Measurements from ENCODE around the gene ADORA2A.

ADORA2A gene

DNA sequence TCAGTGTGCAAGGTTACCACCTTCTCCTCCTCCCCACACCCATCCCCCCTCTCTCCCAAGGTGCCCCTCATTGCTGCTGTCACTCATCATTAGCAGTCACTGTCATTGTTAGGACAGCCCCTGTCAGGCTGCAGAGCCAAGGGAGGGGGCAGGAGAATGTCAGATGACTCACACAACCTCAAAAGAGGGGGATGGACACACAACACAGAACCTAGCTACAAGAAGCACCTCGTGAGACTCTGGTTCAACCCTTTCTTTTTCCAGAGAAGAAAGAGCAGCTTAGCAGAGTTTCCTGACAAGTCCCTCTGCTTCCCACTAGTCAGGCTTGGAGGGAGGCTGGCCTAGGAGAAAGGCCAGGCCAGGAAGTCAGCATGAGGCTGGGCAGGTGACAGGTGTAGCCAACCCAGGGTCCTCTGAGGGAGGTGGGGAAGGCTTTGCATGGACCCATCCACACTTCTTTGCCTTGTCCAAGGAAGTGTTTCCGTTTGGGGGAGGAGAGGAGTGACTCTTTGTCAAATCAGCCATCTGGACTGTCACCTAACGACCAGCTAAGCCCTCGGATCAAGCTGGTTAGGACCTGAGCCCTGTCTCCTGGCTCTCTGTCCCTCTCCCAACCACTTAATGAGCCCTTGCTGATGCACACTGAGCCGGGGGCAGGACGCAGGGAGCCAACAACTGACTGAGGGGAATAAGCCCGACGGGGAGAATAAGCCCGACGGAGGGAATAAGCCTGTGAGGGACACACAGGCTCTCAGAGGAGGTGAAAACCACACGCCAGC is 18.3 kb downstream of the ADORA2A start:
- Histone ChIP-seq H3K27me3 (ENCODE audit: insufficient read depth, poor library complexity, severe bottlenecking) (no peaks in the 10 kb centered on the region), H3K27ac (replicated peaks) (no peak overlapping the region), H3K4me3 (replicated peaks; ENCODE audit: insufficient read depth, low read length) (no peak overlapping the region)
- TF ChIP-seq GABPA (IDR thresholded peaks at IDR 0.05; ENCODE audit: low read depth) (no peak), SPI1 (IDR thresholded peaks at IDR 0.05; ENCODE audit: borderline replicate concordance, low read depth) (no peak), POLR2AphosphoS5 (IDR thresholded peaks at IDR 0.05; ENCODE audit: low read depth) (no peak)
- TF ChIP-seq, protein P1, sequence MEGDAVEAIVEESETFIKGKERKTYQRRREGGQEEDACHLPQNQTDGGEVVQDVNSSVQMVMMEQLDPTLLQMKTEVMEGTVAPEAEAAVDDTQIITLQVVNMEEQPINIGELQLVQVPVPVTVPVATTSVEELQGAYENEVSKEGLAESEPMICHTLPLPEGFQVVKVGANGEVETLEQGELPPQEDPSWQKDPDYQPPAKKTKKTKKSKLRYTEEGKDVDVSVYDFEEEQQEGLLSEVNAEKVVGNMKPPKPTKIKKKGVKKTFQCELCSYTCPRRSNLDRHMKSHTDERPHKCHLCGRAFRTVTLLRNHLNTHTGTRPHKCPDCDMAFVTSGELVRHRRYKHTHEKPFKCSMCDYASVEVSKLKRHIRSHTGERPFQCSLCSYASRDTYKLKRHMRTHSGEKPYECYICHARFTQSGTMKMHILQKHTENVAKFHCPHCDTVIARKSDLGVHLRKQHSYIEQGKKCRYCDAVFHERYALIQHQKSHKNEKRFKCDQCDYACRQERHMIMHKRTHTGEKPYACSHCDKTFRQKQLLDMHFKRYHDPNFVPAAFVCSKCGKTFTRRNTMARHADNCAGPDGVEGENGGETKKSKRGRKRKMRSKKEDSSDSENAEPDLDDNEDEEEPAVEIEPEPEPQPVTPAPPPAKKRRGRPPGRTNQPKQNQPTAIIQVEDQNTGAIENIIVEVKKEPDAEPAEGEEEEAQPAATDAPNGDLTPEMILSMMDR (IDR thresholded peaks at IDR 0.05; ENCODE audit: insufficient read depth, low read length) = no peak
- TF ChIP-seq, protein P2, sequence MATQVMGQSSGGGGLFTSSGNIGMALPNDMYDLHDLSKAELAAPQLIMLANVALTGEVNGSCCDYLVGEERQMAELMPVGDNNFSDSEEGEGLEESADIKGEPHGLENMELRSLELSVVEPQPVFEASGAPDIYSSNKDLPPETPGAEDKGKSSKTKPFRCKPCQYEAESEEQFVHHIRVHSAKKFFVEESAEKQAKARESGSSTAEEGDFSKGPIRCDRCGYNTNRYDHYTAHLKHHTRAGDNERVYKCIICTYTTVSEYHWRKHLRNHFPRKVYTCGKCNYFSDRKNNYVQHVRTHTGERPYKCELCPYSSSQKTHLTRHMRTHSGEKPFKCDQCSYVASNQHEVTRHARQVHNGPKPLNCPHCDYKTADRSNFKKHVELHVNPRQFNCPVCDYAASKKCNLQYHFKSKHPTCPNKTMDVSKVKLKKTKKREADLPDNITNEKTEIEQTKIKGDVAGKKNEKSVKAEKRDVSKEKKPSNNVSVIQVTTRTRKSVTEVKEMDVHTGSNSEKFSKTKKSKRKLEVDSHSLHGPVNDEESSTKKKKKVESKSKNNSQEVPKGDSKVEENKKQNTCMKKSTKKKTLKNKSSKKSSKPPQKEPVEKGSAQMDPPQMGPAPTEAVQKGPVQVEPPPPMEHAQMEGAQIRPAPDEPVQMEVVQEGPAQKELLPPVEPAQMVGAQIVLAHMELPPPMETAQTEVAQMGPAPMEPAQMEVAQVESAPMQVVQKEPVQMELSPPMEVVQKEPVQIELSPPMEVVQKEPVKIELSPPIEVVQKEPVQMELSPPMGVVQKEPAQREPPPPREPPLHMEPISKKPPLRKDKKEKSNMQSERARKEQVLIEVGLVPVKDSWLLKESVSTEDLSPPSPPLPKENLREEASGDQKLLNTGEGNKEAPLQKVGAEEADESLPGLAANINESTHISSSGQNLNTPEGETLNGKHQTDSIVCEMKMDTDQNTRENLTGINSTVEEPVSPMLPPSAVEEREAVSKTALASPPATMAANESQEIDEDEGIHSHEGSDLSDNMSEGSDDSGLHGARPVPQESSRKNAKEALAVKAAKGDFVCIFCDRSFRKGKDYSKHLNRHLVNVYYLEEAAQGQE (IDR thresholded peaks at IDR 0.05; ENCODE audit: insufficient replicate concordance, low read depth) = no peak
- DNase-seq (ENCODE audit: low read depth in 1 of 2, low spot score in 1 of 2) = no peak

DNA sequence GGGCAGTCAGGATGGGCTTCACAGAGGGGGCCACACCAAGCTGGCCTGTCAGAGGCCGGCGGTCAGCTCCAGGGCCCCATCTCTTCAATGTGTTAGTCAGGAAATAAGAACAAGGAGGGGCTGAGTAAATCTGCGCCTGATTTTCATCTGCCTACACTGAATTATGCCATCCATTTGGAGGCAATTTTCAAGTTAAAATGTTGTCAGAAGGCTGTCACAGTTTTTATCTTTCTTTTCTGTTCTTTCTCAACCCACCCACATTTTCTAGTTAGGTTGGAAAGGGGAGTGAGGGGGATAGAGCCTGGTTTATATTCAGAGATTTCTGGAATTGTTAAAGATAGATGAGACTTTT is 18.8 kb downstream of the ADORA2A start:
- no peak overlapping the region for H3K27ac ChIP-seq (replicated peaks)
- DNase-seq (ENCODE audit: low read depth in 1 of 2, low spot score in 1 of 2) = no peak
- no peak overlapping the region for H3K4me3 ChIP-seq (replicated peaks; ENCODE audit: insufficient read depth, low read length)
- no peaks in the 10 kb centered on the region for H3K27me3 ChIP-seq (ENCODE audit: insufficient read depth, poor library complexity, severe bottlenecking)
- TF ChIP-seq, protein P2 (IDR thresholded peaks at IDR 0.05; ENCODE audit: insufficient replicate concordance, low read depth) = no peak
- no peak for TF ChIP-seq POLR2AphosphoS5 (IDR thresholded peaks at IDR 0.05; ENCODE audit: low read depth)
- TF ChIP-seq, protein P1 (IDR thresholded peaks at IDR 0.05; ENCODE audit: insufficient read depth, low read length) = no peak

DNA sequence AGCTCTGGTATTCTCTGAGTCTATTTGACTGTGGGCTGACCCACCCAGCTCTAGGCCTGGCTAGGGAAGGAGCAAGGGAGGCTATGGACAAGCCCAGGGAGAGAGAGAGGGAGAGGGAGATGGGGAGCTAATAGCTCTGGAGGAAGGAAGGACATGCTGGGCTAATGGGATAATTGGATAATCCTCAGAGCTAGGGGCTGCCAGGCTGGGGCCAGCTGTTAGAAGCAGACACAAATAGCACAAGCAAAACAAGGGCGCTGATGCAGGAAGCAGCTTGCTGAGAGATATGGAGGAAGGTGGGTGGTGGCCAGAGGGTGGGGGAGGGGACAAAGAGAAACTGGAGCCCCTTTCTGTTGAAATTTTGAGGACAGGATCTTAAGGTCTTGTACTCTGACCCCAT is 23.2 kb downstream of the ADORA2A start:
- H3K4me3 ChIP-seq (replicated peaks; ENCODE audit: insufficient read depth, low read length) = no peak overlapping the region
- TF ChIP-seq SPI1 (IDR thresholded peaks at IDR 0.05; ENCODE audit: borderline replicate concordance, low read depth) (no peak), POLR2AphosphoS5 (IDR thresholded peaks at IDR 0.05; ENCODE audit: low read depth) (no peak), GABPA (IDR thresholded peaks at IDR 0.05; ENCODE audit: low read depth) (no peak)
- TF ChIP-seq, protein P2 (IDR thresholded peaks at IDR 0.05; ENCODE audit: insufficient replicate concordance, low read depth) = no peak
- TF ChIP-seq, protein P1 (IDR thresholded peaks at IDR 0.05; ENCODE audit: insufficient read depth, low read length) = no peak
- no peak for DNase-seq (ENCODE audit: low read depth in 1 of 2, low spot score in 1 of 2)
- H3K27me3 ChIP-seq (ENCODE audit: insufficient read depth, poor library complexity, severe bottlenecking) = no peaks in the 10 kb centered on the region
- no peak overlapping the region for H3K27ac ChIP-seq (replicated peaks)

Measured in HL-60 (cell line).